HG03064 (cell line): ENCODE data around the gene ZNHIT3.

Experiments
- ATAC-seq: cut with Tn5 transposase; IDR thresholded peaks from one replicate; pipeline ENCODE4 v1.9.1; 2021; ENCODE audit warnings: low read depth; ENCODE audit not compliant: unreplicated experiment

ZNHIT3 gene

DNA sequence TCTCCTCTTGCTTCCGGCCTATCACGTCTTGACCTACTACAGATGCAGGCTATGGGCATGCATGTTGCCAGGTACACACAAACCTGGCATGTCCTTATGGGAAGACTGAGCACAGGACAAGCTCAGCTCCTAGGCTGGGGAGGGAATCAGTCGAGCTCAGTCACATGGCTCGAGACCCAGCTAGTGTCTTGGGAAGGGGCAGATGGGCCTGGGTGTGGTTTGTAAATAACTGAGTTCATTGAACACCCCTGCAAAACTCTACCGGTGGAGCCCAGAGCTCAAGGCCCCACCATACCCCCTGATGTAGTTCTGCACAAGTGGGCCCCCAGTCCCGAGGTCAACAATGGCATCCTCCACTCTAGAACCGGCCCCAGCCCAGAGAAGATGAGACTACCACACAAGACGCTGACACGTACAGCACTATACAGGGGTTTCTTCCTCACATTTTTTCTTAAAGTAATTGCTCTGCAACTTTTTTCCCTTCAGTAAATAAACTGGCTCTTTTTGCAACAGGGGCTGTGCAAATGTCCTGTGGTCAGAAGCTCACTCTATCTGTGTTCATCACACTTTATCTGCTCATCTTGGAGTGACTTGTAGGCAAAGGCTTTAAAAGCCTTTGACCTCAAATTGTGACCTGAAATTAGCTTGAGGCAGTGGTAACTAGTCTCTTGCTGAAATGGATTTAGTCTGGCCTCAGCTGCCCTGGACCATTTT is 22.9 kb downstream of the ZNHIT3 start:
- no peak for ATAC-seq

DNA sequence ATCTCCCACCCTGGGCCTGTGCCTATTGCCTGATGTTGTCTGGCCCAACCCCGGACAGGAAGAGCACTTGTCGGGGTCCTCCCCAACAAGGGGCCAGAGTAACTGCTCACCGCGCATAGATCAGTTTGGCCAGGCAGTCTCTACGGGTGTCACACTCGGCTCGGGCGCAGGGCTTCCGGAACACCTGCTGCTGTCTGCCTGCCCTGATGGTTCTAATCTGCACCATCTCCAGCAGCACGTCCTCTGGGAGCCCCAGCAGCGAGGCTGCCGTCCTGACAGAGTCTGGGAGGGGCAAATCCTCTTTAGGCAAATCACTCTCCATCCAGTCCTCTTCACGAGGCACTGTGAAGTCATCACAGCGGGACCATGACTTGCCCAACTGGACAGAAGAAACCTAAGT is 24.2 kb downstream of the ZNHIT3 start:
- ATAC-seq: no peak

DNA sequence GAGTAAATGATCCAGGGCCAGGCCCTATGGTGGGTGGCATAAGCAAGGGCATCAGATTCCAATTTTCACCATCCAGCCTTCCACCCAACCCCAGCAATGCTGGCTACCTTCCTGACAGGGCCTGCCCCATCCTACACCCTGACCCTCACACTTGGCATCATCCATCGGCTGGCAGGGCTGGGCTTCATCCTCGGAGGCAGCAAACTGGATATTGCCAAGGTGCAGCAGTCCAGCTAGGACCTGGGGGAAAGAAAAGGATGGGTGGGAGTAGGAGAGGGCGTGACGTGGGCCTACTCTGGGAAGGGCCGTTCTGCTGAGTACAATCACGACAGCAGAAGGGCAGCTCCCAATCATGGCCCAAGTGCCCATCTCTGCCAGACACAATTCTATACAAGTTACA is 24.7 kb downstream of the ZNHIT3 start:
- ATAC-seq: no peak

DNA sequence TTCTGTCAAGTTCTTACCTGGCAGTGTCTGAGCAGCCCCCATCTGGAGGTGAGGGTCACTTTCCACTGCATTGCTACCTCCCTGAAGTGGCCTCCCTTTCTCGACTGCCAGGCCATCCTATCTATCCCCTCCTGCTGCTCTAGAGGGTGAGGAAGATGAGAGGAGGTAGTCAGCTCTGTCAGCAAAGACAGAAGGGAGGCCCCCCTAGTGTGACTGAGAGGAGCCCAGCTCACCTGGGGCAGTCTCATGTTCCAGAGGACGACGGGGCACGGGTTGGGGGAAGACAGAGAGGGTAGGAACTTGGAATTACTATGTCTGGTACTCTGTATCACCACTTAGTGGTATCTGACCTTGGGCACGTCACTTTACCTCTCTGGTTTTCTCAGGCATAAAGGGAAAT is 26.2 kb downstream of the ZNHIT3 start:
- no peak for ATAC-seq

DNA sequence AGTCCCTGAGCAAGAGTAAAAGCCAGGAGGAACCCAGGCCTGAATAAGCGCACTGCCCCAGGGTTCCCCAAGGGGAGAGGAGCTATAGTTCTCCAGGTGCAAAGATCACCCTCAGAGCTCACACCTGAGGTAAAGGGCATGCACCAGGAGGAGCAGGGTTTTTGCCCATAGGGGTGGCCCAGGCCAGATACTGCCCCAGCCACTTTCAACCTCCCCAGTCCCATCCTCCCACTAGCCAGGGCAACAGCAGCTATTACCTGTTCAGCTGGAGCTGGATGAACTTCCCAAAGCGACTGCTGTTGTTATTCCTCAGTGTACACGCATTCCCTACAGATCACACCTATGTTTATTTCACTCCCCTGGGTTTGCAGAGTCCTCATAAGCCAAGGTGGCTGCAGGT is 28.4 kb downstream of the ZNHIT3 start:
- ATAC-seq: no peak

DNA sequence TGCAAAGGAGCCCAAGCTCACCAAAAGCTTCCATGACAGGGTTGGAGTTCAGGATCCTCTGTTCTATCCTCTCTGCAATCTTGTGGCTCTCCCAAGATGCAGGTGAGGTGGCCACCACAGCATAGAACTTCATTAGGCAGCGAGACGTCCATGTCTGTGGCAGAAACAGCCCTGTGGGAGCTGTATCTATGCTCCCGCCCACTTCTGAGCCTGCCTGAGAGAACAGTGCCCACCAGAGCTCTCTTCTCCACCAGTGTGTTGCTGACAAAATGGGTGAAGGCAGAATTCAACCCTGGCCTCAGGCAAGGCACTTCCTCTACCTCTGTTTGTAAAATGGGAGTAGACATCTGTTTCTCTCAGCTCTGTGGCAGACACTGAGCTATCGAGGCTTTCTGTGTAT is 29.4 kb downstream of the ZNHIT3 start:
- ATAC-seq: no peak

DNA sequence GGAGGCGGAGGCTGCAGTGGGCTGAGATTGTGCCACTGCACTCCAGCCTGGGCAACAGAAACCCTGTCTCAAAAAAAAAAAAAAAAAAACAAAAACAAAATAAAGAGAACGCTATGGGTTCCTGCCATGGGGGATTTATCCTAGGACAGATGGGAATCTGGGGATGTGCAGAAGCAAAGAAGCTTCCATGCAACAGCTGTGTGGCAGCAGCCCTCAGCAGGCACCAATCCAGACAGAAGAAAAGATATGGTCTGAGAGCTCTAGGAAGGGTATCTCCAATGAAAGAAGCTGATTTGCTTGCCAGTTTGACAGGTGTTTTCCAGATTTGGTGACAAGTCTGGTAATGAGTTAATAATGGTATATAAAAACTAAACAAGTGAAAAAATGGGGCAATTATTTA is 36.6 kb downstream of the ZNHIT3 start:
- ATAC-seq: no peak

DNA sequence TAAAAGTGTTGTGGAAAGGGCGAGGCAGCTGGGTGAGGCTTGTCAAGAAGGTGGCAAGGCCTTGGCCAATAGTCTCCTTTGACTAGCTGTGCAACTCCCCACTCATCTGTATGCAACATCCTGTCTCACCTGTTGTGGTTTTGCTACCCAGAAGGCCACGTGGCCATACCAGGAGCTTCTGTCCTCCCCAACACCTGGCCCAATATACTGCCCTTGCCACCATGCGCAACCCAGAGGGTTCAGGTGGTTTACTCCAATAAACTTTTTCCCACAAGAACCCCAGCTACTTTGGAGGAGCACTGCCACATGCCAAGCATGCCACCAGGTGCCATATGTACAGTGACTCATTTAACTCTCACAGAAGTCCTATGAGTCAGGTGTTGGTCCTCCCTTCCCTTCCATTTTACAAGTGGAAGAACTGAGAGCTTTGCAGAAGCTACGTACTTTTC is 38.0 kb downstream of the ZNHIT3 start:
- ATAC-seq: no peak

DNA sequence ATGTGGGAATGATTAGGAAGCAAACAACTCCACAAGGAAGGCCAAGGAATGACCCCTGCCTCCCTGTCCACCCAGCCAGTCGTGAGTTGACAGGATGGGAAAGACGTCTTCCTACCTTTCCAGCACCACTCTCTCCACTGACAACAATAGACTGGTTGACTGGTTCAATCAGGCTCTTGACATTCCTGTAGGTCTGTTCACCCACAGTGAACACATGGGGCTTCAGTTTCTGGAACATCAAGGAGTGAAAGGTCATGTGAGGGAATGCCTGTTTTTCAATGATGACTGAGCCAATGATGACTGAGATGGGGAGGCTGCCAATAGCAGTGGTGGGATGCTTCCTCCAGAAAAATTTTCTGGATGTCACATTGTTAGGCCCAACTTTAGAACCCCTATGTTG is 38.6 kb downstream of the ZNHIT3 start:
- ATAC-seq: no peak

DNA sequence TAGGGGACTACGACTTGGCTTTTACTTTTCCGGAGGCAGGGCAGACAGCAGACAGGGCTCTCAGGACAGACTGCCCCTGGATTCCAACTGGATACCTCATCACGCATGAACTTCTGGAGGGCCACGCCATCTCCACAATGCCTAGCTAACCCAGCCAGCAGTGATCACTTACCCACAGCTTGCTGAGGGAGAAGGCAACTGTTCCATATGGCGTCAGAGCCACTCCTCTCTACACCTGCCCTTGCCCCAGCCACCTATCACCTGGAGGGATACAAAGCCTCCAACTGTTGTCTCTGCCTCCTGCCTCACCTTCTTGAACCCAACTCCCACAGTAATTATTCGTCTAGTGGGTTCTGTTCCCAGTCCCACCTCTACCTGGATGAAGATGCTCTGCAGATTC is 39.4 kb downstream of the ZNHIT3 start:
- ATAC-seq: no peak

DNA sequence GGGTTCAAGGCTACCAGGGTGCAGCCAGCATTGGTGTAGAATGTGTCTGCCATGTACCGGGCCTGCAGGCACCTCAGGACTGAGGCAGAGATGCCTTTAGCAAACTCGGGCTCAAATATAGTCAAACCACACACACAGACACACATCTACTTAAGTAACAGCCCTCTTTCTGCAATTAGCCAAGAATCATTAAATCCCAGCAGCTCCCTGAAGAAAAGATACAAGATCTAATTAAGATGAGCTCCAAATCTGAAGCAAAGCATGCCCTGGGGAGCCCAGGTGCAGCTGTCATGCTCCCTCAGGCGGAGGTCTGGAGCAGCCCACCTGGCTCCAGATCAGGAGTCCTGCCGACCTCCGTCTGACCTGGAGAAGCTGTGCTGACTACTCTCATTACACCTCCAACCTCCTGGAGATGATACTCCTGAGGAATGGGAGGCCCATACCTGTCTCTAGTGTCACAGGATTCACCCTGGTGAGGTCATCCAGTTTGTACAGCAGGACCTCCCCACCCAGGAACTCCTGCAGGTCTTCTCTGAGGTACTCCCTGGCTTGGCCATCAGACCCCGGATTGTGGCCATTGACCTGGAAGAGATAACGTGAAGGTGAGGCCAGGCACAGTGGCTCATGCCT is 41.3 kb downstream of the ZNHIT3 start:
- ATAC-seq: no peak

DNA sequence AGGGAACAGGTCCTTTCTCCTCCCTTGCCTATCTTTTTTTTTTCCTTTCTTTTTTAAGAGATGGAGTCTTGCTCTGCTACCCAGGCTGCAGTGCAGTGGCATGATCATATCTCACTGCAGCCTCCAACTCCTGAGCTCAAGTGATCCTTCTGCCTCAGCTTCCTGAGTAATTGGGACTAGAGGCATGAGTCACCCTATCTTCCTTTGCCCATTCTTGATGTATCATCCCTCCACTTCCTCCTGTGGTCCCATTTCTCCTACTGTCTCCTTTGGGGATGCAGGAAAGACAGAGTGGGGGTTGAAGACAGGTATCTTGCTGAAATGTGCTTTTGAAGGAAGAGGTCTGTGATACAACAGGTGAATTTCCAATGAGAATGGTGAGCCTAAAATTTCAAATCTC is 42.6 kb downstream of the ZNHIT3 start:
- no peak for ATAC-seq

DNA sequence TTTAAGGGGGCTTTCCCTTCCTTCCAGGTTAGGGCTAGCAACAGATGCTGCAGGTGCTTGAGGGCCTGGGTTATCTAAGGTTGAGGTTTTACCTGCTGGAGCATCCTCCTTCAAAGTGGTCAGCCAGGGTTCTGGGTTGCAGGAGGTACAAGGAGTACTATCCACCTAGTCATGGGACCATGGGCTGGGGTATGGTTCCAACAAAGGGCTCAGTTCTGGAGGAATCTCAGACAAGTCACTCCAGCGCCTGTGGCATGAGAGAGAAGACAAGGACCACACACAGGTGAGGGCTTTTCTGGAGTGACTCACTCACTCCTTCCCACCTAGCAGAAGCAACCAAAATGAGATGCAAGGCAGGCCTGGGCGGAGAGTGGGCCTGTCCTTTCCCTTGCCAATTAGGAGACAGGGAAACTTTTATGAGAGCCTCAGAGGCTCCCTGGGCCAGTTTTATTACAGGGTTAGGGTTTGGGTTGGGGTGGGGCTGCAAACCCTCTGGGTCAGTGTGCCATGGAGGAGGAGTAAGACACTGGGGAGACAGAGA is 46.0 kb downstream of the ZNHIT3 start:
- ATAC-seq: no peak

DNA sequence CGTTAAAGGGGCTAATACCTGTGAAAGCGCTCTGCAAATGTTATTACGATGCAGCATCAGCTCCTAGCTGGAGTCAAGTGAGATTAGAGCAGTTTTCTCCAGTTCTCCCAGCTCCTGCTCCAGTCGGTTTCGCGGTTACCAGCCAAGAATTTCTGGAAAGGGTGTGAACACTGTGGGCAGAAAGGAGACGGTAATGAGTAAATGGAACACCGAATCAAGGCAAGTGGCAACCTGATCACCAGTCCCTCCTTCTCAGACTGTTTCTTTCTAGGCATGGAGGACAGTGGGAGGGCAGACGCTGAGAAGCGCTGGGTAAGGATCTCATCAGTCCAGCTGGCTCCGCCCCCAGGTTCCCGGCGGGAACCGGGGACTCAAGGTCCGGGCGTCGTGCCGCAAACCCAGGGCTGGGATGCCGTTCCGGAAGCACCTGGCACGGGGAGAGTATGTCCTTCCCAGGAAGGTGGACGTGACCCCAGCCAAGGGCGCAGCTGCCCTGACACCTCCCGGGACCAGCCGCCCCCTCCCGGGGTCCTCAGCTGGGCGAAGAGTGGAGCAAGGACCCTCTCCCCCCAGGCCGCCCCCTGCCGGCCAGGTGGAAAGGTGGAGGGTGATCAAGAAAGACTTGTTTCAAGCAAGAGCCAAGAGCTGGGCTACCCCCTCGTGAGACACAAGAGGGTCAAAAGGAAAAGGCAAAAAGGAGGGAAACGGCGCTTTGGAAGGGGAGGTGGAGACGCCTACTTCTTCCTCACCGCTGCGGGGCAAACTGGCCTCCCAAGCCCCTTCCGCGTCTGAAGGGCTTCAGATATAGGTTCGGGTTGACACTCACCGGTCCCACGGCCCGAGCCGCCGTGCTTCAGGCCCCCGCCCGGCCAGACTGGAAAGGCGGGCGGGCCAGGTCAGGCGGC is 47.7 kb downstream of the ZNHIT3 start:
- ATAC-seq: peak; percentile 18

DNA sequence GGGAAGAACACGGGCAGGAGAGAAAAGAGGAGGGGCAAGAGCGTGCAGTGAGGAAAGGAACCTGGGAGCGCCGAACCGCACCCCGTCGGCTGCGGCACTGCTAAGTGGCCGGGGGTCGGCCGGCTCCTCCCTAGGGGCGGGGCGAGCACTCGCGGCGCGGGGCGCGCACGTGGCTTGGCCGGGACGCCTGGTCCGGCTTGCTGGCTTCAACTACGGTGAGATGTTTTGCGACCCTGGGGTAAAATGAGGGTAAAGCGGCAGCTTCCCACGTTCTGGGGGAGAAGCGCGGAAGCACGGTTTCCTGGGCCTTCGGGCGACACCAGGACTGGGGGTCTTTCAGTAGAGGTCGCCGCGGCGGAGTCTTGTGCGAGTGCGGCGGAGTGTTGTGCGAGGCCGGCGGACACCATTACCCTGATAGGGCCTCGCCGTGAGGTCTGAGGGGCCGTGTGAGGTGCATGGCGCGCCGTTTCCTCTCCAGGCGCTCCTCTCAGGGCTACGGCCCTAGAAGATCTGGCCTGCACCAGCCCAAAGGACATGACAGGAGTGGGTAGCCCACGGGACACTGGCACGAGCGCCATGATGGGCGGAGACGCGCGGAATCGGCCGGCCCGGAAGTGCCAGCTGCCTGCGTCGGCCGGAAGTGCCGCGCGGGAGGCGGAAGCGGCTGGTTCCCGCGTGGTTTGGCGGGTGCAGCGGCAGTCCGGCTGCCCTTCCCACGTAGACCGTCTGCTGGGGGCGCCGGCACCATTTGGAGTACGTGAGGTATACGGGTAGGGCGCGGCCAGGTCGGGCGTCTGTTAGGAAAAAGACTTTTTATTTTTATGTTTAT is 48.6 kb downstream of the ZNHIT3 start, which contains the start of the genes MYO19 and PIGW:
Gene MYO19, minus strand, starts transcription at position 29 of the 829 bp plus-strand sequence. CDS start 2,330 bp downstream, outside the sequence.
Gene PIGW, plus strand, starts transcription at position 148 of the 829 bp plus-strand sequence. CDS start 2,115 bp downstream, outside the sequence.
- peak; percentile 57 for ATAC-seq

DNA sequence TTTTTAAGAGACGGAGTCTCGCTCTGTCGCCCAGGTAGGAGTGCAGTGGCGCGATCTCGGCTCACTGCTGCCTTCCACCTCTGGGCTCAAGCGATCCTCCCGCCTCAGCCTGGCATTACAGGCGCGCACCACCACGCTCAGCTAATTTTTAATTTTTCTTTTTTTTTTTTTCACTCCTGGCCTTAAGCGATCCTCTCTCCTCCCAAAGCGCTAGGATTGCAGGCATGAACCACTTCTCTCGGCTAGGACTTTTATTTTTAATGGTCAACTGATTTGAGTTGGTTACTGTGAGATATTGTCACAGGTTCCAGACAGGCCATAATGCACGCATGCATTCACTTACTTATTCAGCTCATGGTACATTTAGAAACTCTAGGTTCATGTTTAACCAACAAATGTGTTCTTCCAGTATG is 49.2 kb downstream of the ZNHIT3 start:
- peak; percentile 7 for ATAC-seq

DNA sequence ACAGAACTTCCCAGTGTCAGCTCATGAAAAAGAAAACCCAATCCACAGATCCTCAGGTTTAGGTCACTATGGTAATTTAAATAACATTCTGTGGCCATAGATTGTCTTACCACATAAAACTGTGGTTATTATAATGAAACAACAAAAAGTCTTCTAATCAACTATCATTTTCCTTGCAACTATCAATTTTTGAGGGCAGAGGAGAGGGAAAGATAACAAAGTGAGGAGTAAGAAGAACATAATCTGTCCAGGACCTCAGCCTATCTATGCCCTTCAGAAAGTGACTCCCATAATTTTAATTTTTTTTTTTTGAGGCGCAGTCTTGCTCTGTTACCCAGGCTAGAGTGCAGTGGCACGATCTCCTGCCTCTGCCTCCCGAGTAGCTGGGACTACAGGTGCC is 54.2 kb downstream of the ZNHIT3 start:
- ATAC-seq: no peak

DNA sequence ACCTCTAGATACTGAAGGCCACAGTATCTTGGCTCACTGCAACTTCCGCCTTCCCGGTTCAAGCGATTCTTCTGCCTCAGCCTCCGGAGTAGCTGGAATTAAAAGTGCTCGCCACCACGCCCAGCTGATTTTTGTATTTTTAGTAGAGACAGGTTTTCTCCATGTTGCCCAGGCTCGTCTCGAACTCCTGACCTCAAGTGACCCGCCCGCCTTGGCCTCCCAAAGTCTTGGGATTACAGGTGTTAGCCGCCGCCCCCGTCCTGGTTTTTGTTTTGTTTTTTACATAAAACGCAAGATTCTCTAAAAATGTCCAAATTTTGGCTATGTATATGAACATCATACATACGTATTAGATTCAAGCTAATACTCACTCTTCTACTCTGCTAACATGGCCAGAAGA is 56.3 kb downstream of the ZNHIT3 start:
- ATAC-seq: no peak

DNA sequence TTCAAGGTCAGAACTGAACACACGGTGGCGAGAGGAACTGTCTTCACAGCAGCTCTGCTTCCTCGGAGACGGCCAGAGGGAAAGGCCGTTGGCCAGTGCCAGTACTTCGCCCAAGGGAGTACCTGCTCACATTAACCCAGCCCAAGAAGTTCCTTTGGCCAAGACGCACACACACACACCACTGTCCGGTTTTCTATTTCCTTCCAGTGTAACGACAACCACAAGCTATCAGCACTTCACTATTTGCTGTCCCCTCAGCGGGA is 57.5 kb downstream of the ZNHIT3 start:
- no peak for ATAC-seq
